GM12865 (cell line): ENCODE measurements around the gene SYTL3.

ENCODE experiments used
- DNase-seq: peaks from one replicate; pipeline ENCODE4 v3.0.0; 2010; ENCODE audit warnings: low read depth
- H3K4me3 ChIP-seq: 2 replicates; pipeline ENCODE4 v1.5.1; 2011; ENCODE audit warnings: mild to moderate bottlenecking, low read depth, low read length, control low read depth
- CTCF ChIP-seq: IDR thresholded peaks from 2 replicates; pipeline ENCODE4 v1.5.1; 2011; ENCODE audit warnings: low read length, control low read depth, low read depth, inconsistent platforms; ENCODE audit not compliant: insufficient read depth; ENCODE audit errors: missing control alignments

SYTL3 gene

GRCh38 chr6:158783851-158784250 is 134.0 kb downstream of the SYTL3 start:
- DNase-seq, result no peak
- TF ChIP-seq CTCF, result no peak
- no peak overlapping the region for H3K4me3 ChIP-seq

DNA sequence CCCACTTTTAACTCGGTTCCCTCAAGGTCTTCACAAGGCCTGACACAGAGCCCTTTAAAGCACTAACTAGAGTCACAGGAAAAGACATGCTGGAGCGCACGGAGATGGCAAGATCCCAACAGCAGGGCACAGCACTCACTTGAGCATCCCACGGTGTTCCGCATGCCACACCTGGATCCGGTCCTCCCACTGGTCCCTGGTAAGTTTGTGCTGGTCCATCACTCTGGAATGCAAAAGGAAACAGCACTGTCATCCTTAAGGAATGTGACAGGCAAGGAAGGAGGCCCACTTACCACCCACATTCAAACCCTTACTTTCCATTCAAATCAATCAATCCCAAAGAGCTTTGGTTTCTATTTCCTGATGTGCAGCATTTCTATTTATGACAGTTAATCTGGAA is 134.7 kb downstream of the SYTL3 start:
- no peak overlapping the region for H3K4me3 ChIP-seq
- no peak for TF ChIP-seq CTCF
- no peak for DNase-seq

GRCh38 chr6:158785036-158785435 is 135.2 kb downstream of the SYTL3 start:
- no peak for DNase-seq
- no peak for TF ChIP-seq CTCF
- no peak overlapping the region for H3K4me3 ChIP-seq

DNA sequence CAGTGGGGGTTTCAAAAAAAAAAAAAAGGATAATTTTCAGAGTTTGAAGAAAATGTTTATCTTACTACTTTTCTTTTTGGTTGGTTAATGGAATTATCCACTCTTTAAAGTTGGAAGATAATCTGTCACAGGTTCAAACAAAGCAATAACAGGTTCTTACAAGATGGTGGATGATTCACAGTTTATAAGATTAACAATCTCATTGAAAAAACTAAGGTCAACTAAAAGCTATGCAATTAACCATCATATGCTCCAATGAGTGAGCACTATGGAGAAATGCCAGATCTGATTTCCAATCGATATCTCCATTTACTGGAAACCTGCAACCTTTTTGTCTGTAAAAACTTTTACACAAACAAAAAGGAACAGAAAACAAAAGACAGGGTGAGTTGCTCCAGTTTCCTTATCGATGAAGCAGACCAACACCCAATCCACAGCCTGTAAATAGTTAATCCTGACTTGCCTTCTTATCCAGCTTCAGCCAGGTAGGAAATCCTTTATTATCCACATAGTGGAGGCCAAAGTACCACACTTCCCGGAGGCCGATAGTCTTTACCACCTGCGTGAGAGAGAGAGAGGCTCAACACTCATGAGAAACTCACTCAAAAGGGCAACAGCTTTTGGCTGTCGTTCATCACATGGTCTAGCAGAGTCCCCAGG is 136.9 kb downstream of the SYTL3 start:
- H3K4me3 ChIP-seq, result no peak overlapping the region
- TF ChIP-seq CTCF, result no peak
- DNase-seq, result no peak

DNA sequence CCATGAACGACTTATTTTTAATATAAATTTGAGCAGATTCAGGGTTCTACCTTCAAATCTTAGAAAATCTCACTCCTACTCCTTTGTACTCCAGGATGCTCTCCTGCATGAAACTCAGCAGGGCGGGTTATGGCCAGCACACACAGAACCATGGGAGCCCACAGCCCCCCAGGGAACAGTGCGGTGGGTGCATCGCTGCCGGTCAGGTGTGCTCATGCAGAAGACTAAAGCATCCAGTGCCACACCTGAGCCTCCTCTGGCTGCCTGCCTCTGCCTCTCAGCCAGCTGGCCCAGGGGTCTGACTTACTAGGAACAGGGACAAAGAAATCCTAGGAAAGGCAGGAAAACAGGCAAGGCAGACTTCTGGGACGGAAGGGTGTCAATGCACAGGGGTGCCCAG is 137.5 kb downstream of the SYTL3 start:
- DNase-seq, result no peak
- H3K4me3 ChIP-seq, result no peak overlapping the region
- TF ChIP-seq CTCF, result no peak

DNA sequence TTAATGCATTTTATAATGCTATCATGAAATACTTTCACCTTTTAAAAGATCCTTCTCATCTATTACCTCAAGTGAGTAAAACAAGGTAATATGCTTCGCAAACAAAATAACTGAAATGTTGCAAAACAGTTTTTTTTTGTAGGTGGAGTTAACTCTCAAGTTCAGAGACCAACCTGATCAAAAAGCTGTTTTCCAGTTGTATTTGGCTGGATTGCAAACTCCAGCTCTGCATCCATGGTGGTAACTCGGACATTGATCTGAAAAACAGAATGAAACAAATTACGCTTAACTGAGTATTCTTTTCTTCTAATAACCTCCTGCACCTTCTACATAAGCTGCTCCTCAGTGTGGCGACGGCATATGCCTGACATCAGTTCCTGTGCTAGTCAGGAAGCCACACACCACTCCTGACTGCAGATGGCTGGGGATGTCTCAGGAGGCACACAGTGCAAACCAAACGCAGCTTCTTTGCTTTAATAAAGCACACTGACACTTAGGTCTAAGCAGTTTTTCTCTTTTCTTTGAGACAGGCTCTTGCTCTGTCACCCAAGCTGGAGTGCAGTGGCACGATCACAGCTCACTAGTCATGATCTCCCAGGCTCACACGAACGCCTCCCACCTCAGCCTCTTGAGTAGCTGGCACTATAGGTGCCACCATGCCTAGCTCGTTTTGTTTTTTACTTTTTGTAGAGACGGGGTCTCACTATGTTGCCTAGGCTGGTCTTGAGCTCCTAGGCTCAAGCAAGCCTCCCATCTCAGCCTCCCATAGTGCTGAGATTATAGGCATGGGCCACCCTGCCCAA is 139.5 kb downstream of the SYTL3 start:
- peak; percentile 46 for DNase-seq
- TF ChIP-seq CTCF, result no peak
- no peak overlapping the region for H3K4me3 ChIP-seq
